CD4-positive, alpha-beta memory T cell (primary cell): Measurements from ENCODE around the gene ANKRD18A. TPM values are rescaled to one million over a fixed set of nuclear protein-coding genes. Genes with fewer than 3 reads are reported as not detected.

Experiments used
- CTCF ChIA-PET: fragments of 350-600 bp; sonication (Branson Sonifier 250); formaldehyde crosslinking; loops from one replicate; lab custom pipeline; 2021; ENCODE audit warnings: inconsistent platforms; ENCODE audit not compliant: partially characterized antibody; lab: Charles Lee
- POLR2A ChIA-PET: fragments of 350-600 bp; sonication (Branson Sonifier 250); formaldehyde crosslinking; loops from one replicate; lab custom pipeline; 2021; ENCODE audit not compliant: partially characterized antibody; lab: Charles Lee
- DNase-seq, 5 donors: peaks; one replicate each; pipeline versions ENCODE4 v3.0.0 to v3.0.0-alpha.2; 2020 to 2022; ENCODE audit warnings: mixed read lengths in 1 of 5
- H3K27ac ChIP-seq: one replicate; pipeline ENCODE4 v1.7.0; 2013; ENCODE audit warnings: low read depth, low read length
- H3K27me3 ChIP-seq: 2 replicates; pipeline ENCODE4 v1.7.0; 2013; ENCODE audit warnings: mild to moderate bottlenecking, low read length, moderate library complexity; ENCODE audit not compliant: insufficient read depth
- H3K36me3 ChIP-seq: 2 replicates; pipeline ENCODE4 v1.7.0; 2013; ENCODE audit warnings: mild to moderate bottlenecking, low read length, moderate library complexity; ENCODE audit not compliant: insufficient read depth
- H3K4me1 ChIP-seq: 2 replicates; pipeline ENCODE4 v1.7.0; 2013; ENCODE audit warnings: mild to moderate bottlenecking, low read length, moderate library complexity; ENCODE audit not compliant: insufficient read depth
- H3K4me3 ChIP-seq, 2 donors: one replicate each; pipeline ENCODE4 v1.7.0; 2013; ENCODE audit warnings: low read length in 2 of 2, mild to moderate bottlenecking in 1 of 2
- H3K9me3 ChIP-seq, 2 donors: one replicate each; pipeline ENCODE4 v1.7.0; 2013; ENCODE audit warnings: low read length in 2 of 2, control low read depth in 1 of 2; ENCODE audit not compliant: control insufficient read depth in 1 of 2
- H3K27ac Mint-ChIP-seq, 7 donors: one replicate each; pipeline ENCODE4 v1.8.0; 2020 to 2021; ENCODE audit warnings: mixed read lengths in 7 of 7, mild to moderate bottlenecking in 6 of 7, inconsistent platforms in 3 of 7, moderate library complexity in 3 of 7
- H3K27me3 Mint-ChIP-seq, 2 donors: one replicate each; pipeline ENCODE4 v1.8.0; 2020 to 2021; ENCODE audit warnings: mixed read lengths in 2 of 2
- H3K36me3 Mint-ChIP-seq, 2 donors: one replicate each; pipeline ENCODE4 v1.8.0; 2020 to 2021; ENCODE audit warnings: mixed read lengths in 2 of 2, inconsistent platforms in 1 of 2, mild to moderate bottlenecking in 1 of 2
- H3K4me1 Mint-ChIP-seq, 4 donors: one replicate each; pipeline ENCODE4 v1.8.0; 2020 to 2021; ENCODE audit warnings: mixed read lengths in 4 of 4, mild to moderate bottlenecking in 1 of 4
- H3K4me3 Mint-ChIP-seq, 8 donors: one replicate each; pipeline ENCODE4 v1.8.0; 2020 to 2021; ENCODE audit warnings: mixed read lengths in 8 of 8, mild to moderate bottlenecking in 7 of 8, moderate library complexity in 6 of 8, inconsistent platforms in 3 of 8
- H3K9me3 Mint-ChIP-seq, 8 donors: one replicate each; pipeline ENCODE4 v1.8.0; 2020 to 2021; ENCODE audit warnings: mixed read lengths in 8 of 8, mild to moderate bottlenecking in 5 of 8, inconsistent platforms in 3 of 8, moderate library complexity in 1 of 8
- intact Hi-C: fragments of 100-400 bp; cut with micrococcal nuclease; formaldehyde crosslinking; loops from one replicate; pipeline ENCODE4 v1.15.1; 2023
- polyA plus RNA-seq, 2 donors: library from polyadenylated mRNA; unstranded; fragments of 300-500 nt; fragmentation: Illumina TruSeq; gene quantifications; one replicate each; pipeline ENCODE4 v1.2.3, GENCODE V29; 2021
- total RNA-seq, 2 experiments: library from RNA; stranded (reverse); gene quantifications; one replicate each; pipeline ENCODE4 v1.2.3, GENCODE V29; 2021

The ANKRD18A gene
- total and polyA plus RNA-seq, 4 experiments from 2014 or later = 0.15 to 14.3 (median 6.0) TPM

DNA sequence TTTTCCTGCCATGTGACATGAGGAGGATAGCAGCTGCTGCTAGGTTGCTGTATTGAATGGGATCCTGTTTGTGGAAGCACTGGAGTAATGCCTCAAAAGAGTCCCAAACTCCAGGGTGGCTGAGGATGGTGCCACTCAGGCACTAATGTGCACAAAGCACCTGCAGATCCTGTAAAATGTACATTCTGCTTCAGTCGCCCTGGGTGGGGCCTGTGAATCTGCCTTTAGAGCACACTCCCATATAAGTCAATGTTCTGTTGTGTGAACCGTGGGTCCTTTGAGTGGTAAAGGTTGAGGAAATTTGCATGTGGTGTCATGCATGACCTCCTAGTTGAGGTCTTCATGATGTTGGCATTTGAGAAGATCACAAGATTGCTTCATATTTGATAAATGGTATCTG lies 31.6 kb upstream of the ANKRD18A start:
- Mint-ChIP-seq H3K9me3 (no peaks in the 10 kb centered on the region), H3K4me3 (no peak overlapping the region), H3K4me1 (no peaks in the 10 kb centered on the region), H3K27ac (no peak overlapping the region), H3K36me3 (no peaks in the 10 kb centered on the region), H3K27me3 (peaks cover 9 to 14% of the 10 kb centered on the region in 2 donors)
- Histone ChIP-seq H3K4me1 (no peaks in the 10 kb centered on the region), H3K27me3 (no peaks in the 10 kb centered on the region), H3K9me3 (no peaks in the 10 kb centered on the region), H3K36me3 (no peaks in the 10 kb centered on the region), H3K4me3 (no peak overlapping the region), H3K27ac (no peak overlapping the region)
- POLR2A ChIA-PET = no interaction called here
- no peak for DNase-seq
- intact Hi-C loops = no loop called here
- CTCF ChIA-PET = no interaction called here

DNA sequence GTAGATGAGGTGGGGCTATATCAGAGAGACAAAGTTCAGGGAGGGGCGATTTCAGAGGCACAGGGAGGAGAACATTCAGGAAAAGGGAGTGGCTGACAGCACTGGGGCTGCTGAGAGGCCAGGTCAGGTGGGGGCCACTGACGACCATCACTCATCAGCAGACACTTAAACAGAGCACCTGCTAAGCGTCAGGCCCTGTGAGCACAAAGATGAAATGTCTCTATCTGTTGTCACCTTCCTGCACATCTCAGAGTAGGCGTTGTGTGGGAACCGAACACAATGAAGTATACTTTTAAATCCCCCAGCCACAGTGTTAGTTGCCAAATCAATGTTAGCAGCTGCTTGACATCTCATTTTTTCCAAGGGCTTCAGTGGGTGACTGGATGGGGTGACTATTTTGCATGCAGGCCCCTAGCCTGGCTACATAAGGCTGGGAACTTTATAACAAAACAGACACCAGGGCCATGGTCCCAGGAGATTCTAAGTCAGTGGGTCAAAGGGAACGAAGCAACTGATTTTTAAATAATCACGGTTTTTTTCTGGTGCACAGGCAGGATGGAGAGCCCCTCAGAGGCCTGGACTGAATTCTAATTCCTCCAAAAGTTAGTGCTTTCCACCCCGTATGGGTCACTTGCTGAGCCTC lies 31.1 kb upstream of the ANKRD18A start:
- Mint-ChIP-seq H3K36me3 (no peaks in the 10 kb centered on the region), H3K9me3 (no peaks in the 10 kb centered on the region), H3K27ac (no peak overlapping the region), H3K4me3 (no peak overlapping the region), H3K27me3 (peaks cover 9 to 14% of the 10 kb centered on the region in 2 donors), H3K4me1 (no peaks in the 10 kb centered on the region)
- Histone ChIP-seq H3K27me3 (no peaks in the 10 kb centered on the region), H3K9me3 (no peaks in the 10 kb centered on the region), H3K27ac (no peak overlapping the region), H3K4me3 (no peak overlapping the region), H3K4me1 (no peaks in the 10 kb centered on the region), H3K36me3 (no peaks in the 10 kb centered on the region)
- ChIA-PET CTCF (no interaction called here), POLR2A (no interaction called here)
- intact Hi-C loops = no loop called here
- no peak for DNase-seq

DNA sequence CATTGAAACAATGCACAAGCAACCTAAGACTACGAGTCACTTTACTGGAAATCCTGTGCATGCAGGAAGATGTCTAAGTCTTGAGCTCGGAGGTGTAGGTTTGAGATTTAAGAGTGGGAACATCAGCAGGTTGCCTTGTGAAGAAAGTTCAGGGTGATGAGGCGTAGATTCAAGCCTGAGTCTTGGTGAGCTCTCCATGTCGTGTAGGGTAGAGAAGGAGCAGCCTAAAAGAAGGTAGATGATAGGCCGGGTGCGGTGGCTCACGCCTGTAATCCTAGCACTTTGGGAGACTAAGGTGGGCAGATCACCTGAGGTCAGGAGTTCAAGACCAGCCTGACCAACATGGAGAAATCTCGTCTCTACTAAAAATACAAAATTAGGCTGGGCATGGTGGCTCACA lies 30.2 kb upstream of the ANKRD18A start:
- Mint-ChIP-seq H3K4me3 (no peak overlapping the region), H3K27me3 (peaks cover 5 to 8% of the 10 kb centered on the region in 2 donors), H3K27ac (no peak overlapping the region), H3K4me1 (no peaks in the 10 kb centered on the region), H3K9me3 (no peaks in the 10 kb centered on the region), H3K36me3 (no peaks in the 10 kb centered on the region)
- Histone ChIP-seq H3K4me1 (no peaks in the 10 kb centered on the region), H3K27me3 (no peaks in the 10 kb centered on the region), H3K36me3 (no peaks in the 10 kb centered on the region), H3K27ac (no peak overlapping the region), H3K9me3 (no peaks in the 10 kb centered on the region), H3K4me3 (no peak overlapping the region)
- ChIA-PET POLR2A (no interaction called here), CTCF (no interaction called here)
- intact Hi-C loops = no loop called here
- DNase-seq = no peak

DNA sequence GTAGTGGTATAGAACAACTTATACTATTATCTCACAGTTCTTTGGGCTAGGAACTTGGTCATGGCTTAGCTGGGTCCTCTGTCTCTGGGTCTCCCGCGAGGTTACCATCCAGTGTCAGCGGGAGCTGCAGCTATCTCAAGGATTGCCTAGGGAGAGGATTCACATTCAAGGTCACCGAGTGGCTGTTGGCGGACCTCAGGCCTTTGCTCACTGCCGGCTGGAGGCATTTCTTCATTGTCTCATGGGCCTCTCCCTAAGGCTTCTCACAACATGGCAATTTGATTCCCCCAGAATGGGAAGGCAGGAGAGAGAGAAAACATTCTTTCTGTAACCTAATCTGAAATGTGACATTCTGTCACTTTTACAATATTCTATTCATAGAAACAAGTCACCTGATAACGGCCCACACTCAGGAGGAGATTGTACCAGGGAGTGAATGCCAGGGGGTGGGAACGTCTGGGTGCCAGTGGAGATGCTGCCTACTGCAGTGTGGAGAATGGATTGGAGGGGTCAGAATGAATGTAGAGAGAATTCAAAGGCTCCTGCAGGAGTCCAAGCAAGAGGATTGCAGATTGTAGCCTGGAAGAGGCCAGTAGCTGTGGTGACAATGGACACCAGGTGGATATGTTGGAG lies 29.5 kb upstream of the ANKRD18A start:
- Histone ChIP-seq H3K9me3 (no peaks in the 10 kb centered on the region), H3K27me3 (no peaks in the 10 kb centered on the region), H3K4me1 (no peaks in the 10 kb centered on the region), H3K36me3 (no peaks in the 10 kb centered on the region), H3K4me3 (no peak overlapping the region), H3K27ac (no peak overlapping the region)
- Mint-ChIP-seq H3K4me1 (no peaks in the 10 kb centered on the region), H3K27me3 (peaks cover 4 to 8% of the 10 kb centered on the region in 2 donors), H3K4me3 (no peak overlapping the region), H3K36me3 (no peaks in the 10 kb centered on the region), H3K27ac (no peak overlapping the region), H3K9me3 (no peaks in the 10 kb centered on the region)
- CTCF ChIA-PET = no interaction called here
- intact Hi-C loops = no loop called here
- DNase-seq = no peak
- POLR2A ChIA-PET = no interaction called here

DNA sequence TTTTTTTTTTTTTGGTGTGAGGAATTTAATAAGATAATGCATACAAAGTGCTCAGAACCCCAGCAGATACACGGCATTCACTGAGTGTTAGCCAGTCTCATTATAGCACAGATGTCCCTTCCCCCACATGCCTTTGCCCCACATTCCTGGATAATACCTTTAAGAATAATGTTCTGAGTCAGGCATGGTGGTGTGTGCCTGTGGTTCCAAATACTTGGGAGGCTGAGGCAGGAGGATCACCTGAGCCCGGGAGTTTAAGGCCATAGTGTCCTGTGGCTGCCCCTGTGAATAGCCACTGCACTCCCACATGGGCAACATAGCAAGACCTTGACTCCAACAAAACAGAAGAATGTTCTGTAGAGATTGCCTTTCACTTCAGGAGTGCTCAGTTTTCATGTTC lies 24.2 kb upstream of the ANKRD18A start:
- Histone ChIP-seq H3K9me3 (no peaks in the 10 kb centered on the region), H3K36me3 (no peaks in the 10 kb centered on the region), H3K27ac (no peak overlapping the region), H3K4me3 (no peak overlapping the region), H3K27me3 (no peaks in the 10 kb centered on the region), H3K4me1 (no peaks in the 10 kb centered on the region)
- H3K27me3 Mint-ChIP-seq = peaks cover 6 to 10% of the 10 kb centered on the region in 2 donors
- ChIA-PET POLR2A (no interaction called here), CTCF (no interaction called here)
- intact Hi-C loops = no loop called here
- no peak for DNase-seq
- H3K36me3 Mint-ChIP-seq = no peaks in the 10 kb centered on the region
- H3K9me3 Mint-ChIP-seq = no peaks in the 10 kb centered on the region
- H3K4me3 Mint-ChIP-seq = no peak overlapping the region
- no peak overlapping the region for H3K27ac Mint-ChIP-seq
- no peaks in the 10 kb centered on the region for H3K4me1 Mint-ChIP-seq

DNA sequence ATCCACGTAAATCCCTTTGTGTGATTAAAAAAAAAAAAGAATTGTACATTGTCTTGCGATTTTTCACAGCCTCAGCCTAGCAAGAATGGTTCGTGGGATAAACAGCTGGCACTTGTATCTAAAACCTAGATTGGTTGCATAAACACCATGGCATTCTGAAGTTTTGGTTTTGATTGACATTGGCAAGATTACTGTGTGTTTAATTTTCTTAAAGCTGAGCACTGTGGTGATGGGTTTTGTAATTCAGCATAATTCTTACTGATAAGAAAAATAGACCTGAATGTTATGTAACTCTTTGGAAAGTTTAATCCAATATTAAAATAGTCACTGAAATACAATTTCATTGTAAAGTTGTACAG lies 23.4 kb upstream of the ANKRD18A start:
- Histone ChIP-seq H3K9me3 (no peaks in the 10 kb centered on the region), H3K4me1 (no peaks in the 10 kb centered on the region), H3K27ac (no peak overlapping the region), H3K36me3 (no peaks in the 10 kb centered on the region), H3K27me3 (no peaks in the 10 kb centered on the region), H3K4me3 (no peak overlapping the region)
- Mint-ChIP-seq H3K4me3 (no peak overlapping the region), H3K36me3 (no peaks in the 10 kb centered on the region), H3K4me1 (no peaks in the 10 kb centered on the region), H3K9me3 (no peaks in the 10 kb centered on the region), H3K27me3 (peaks cover 6 to 9% of the 10 kb centered on the region in 2 donors), H3K27ac (no peak overlapping the region)
- no peak for DNase-seq
- ChIA-PET POLR2A (no interaction called here), CTCF (interaction anchor here (1.9 kb wide), 1 partner anchor 23 kb away, joined by 5 read pairs; no protein-coding TSS in a partner anchor)
- intact Hi-C loops = loop anchor here (2.0 kb wide), 1 partner anchor 23 kb away; the partner anchor contains the start of gene ANKRD18A

DNA sequence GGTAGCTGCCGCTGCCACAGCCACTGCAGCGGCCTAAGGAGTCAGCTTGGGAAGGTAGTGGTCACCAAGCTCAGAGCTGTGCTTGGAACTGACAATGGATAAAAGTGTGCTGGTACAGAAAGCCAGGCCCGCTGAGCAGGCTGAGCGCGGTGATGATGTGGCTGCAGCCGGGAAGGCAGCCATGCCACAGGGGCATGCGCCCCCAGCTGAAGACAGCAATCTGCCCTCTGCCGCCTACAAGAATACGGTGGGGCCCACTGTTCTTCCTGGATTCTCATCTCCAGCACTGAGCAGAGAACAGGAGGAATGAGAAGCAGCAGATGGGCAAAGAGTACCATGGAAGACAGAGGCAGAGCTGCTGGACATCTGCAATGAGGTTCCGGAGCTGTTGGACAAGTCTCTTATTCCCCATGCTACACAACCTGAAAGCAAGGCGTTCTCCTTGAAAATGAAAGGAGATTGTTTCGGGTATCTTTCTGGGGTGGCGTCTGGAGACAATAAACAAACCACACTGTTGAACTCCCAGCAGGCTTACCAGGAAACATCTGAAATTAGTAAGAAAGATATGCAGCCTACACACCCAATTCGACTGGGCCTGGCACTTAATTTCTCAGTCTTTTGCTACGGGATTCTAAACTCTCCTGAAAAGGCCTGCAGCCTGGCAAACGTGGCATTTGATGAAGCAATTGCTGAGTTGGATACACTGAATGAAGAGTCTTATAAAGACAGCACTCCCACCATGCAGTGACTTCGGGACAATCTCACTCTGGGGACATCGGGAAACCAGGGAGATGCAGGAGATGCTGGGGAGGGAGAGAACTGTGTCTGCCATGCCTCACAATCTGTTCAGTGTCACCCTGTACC lies 22.8 kb upstream of the ANKRD18A start:
- intact Hi-C loops = loop anchor here (2.0 kb wide), 1 partner anchor 22 kb away; the partner anchor contains the start of gene ANKRD18A
- ChIA-PET POLR2A (no interaction called here), CTCF (interaction anchor here (1.9 kb wide), 1 partner anchor 22 kb away, joined by 5 read pairs; no protein-coding TSS in a partner anchor)
- Histone ChIP-seq H3K36me3 (no peaks in the 10 kb centered on the region), H3K4me1 (no peaks in the 10 kb centered on the region), H3K27ac (no peak overlapping the region), H3K9me3 (no peaks in the 10 kb centered on the region), H3K4me3 (no peak overlapping the region), H3K27me3 (no peaks in the 10 kb centered on the region)
- no peak for DNase-seq
- H3K4me3 Mint-ChIP-seq = no peak overlapping the region
- H3K4me1 Mint-ChIP-seq = no peaks in the 10 kb centered on the region
- H3K9me3 Mint-ChIP-seq = no peaks in the 10 kb centered on the region
- no peak overlapping the region for H3K27ac Mint-ChIP-seq
- no peaks in the 10 kb centered on the region for H3K36me3 Mint-ChIP-seq
- peaks cover 5 to 9% of the 10 kb centered on the region in 2 donors for H3K27me3 Mint-ChIP-seq
